Endothelial cell of hepatic sinusoid (primary cell): ENCODE measurements around the gene ZNF311.
"Not testable (repeated sequence)": the region's sequence is repeated elsewhere in the genome, so short reads cannot be mapped to it uniquely, and the experiment has no call there.

Source experiments
- in situ Hi-C: cut with HindIII; loops from 2 replicates; pipeline ENCODE4 v1.10.0; 2017; ENCODE audit warnings: low sequenced_read_pairs

Gene ZNF311

GRCh38 chr6:28985462-28986164, 19.5 kb downstream of the ZNF311 start:
- in situ Hi-C loops: no loop called here

GRCh38 chr6:28983838-28984237, 21.3 kb downstream of the ZNF311 start:
- in situ Hi-C loops: no loop called here

GRCh38 chr6:28982476-28983266, 22.4 kb downstream of the ZNF311 start:
- in situ Hi-C loops: no loop called here

- in situ Hi-C loops: no loop called here
Observed at GRCh38 chr6:28981833-28982475, 23.2 kb downstream of the ZNF311 start.

GRCh38 chr6:28981431-28981832, 23.7 kb downstream of the ZNF311 start:
- in situ Hi-C loops: no loop called here

- in situ Hi-C loops: no loop called here
Observed at GRCh38 chr6:28980852-28981430, 24.2 kb downstream of the ZNF311 start.

- in situ Hi-C loops: no loop called here
Observed at GRCh38 chr6:28980137-28980851, 24.8 kb downstream of the ZNF311 start.

GRCh38 chr6:28979679-28980078, 25.4 kb downstream of the ZNF311 start:
- in situ Hi-C loops: no loop called here

GRCh38 chr6:28978959-28979561, 26.1 kb downstream of the ZNF311 start:
- in situ Hi-C loops: no loop called here

- in situ Hi-C loops: no loop called here
Observed at GRCh38 chr6:28978133-28978491, 27.0 kb downstream of the ZNF311 start.

- in situ Hi-C loops: no loop called here
Observed at GRCh38 chr6:28977341-28978132, 27.6 kb downstream of the ZNF311 start.

GRCh38 chr6:28976677-28977076, 28.4 kb downstream of the ZNF311 start:
- in situ Hi-C loops: no loop called here

GRCh38 chr6:28974505-28974904, 30.6 kb downstream of the ZNF311 start:
- in situ Hi-C loops: no loop called here

GRCh38 chr6:28970056-28970455, 35.1 kb downstream of the ZNF311 start:
- in situ Hi-C loops: not testable (repeated sequence)

- in situ Hi-C loops: no loop called here
Observed at GRCh38 chr6:28969129-28969528, 36.0 kb downstream of the ZNF311 start.

GRCh38 chr6:28968476-28968875, 36.6 kb downstream of the ZNF311 start:
- in situ Hi-C loops: no loop called here

GRCh38 chr6:28965706-28966105, 39.4 kb downstream of the ZNF311 start:
- in situ Hi-C loops: no loop called here

GRCh38 chr6:28960846-28961500, 44.1 kb downstream of the ZNF311 start:
- in situ Hi-C loops: no loop called here
